ENCODE data around the gene ANK3.

GRCh38 chr10:60362461-60362860, 27.2 kb downstream of the ANK3 start:
- no peak for TF ChIP-seq CTCF (tag by site-specific recombination; IDR thresholded peaks at IDR 0.05)
- no peak for TF ChIP-seq RBAK (tag by site-specific recombination; IDR thresholded peaks at IDR 0.05)
- no peak for TF ChIP-seq ZNF776 (tag by site-specific recombination; IDR thresholded peaks at IDR 0.05; ENCODE audit: borderline replicate concordance)
- no peak for TF ChIP-seq ZNF37A (tag by site-specific recombination; IDR thresholded peaks at IDR 0.05)
- TF ChIP-seq ZNF274 (IDR thresholded peaks at IDR 0.05; ENCODE audit: low read length) = no peak
- no peak for TF ChIP-seq ZNF274 (tag by site-specific recombination; IDR thresholded peaks at IDR 0.05; ENCODE audit: borderline replicate concordance)
- TF ChIP-seq PRDM10 (tag by site-specific recombination; IDR thresholded peaks at IDR 0.05) = no peak
- no peak for TF ChIP-seq GLI2 (tag by site-specific recombination; IDR thresholded peaks at IDR 0.05; ENCODE audit: borderline replicate concordance, low read depth)
- no peak for TF ChIP-seq PATZ1 (tag by site-specific recombination; IDR thresholded peaks at IDR 0.05)
- TF ChIP-seq, protein P1, sequence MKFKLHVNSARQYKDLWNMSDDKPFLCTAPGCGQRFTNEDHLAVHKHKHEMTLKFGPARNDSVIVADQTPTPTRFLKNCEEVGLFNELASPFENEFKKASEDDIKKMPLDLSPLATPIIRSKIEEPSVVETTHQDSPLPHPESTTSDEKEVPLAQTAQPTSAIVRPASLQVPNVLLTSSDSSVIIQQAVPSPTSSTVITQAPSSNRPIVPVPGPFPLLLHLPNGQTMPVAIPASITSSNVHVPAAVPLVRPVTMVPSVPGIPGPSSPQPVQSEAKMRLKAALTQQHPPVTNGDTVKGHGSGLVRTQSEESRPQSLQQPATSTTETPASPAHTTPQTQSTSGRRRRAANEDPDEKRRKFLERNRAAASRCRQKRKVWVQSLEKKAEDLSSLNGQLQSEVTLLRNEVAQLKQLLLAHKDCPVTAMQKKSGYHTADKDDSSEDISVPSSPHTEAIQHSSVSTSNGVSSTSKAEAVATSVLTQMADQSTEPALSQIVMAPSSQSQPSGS (tag by site-specific recombination; IDR thresholded peaks at IDR 0.05; ENCODE audit: low read depth) = no peak
- no peak for TF ChIP-seq ZNF664 (tag by site-specific recombination; IDR thresholded peaks at IDR 0.05)
- TF ChIP-seq ZNF416 (tag by site-specific recombination; IDR thresholded peaks at IDR 0.05) = no peak
- TF ChIP-seq TRIM28 (IDR thresholded peaks at IDR 0.05; ENCODE audit: borderline replicate concordance, low read length) = no peak
